Parathyroid adenoma (tissue), 2 donors: ENCODE data around the gene TENT4B.

Experiments used
- H2AFZ ChIP-seq: fragments of 300-600 bp; sonication (generic); one replicate; pipeline ENCODE4 v1.7.0; 2017; ENCODE audit warnings: antibody characterized with exemption, mild to moderate bottlenecking
- H3K27ac ChIP-seq: fragments of 300-600 bp; sonication (generic); one replicate; pipeline ENCODE4 v1.7.0; 2017
- H3K27me3 ChIP-seq: fragments of 300-600 bp; sonication (generic); one replicate; pipeline ENCODE4 v1.7.0; 2017; ENCODE audit warnings: low read length; ENCODE audit not compliant: control insufficient read depth, insufficient read depth
- H3K36me3 ChIP-seq: fragments of 300-600 bp; sonication (generic); one replicate; pipeline ENCODE4 v1.7.0; 2017; ENCODE audit warnings: low read length; ENCODE audit not compliant: control insufficient read depth, insufficient read depth
- H3K4me1 ChIP-seq: fragments of 300-600 bp; sonication (generic); one replicate; pipeline ENCODE4 v1.7.0; 2017; ENCODE audit warnings: control low read depth
- H3K4me2 ChIP-seq: fragments of 300-600 bp; sonication (generic); one replicate; pipeline ENCODE4 v1.7.0; 2017; ENCODE audit warnings: low read length
- H3K4me3 ChIP-seq: fragments of 300-600 bp; sonication (generic); one replicate; pipeline ENCODE4 v1.7.0; 2017; ENCODE audit warnings: low read depth, low read length
- H3K79me2 ChIP-seq: fragments of 300-600 bp; sonication (generic); one replicate; pipeline ENCODE4 v1.7.0; 2017; ENCODE audit warnings: control low read depth
- H3K9ac ChIP-seq: fragments of 300-600 bp; sonication (generic); one replicate; pipeline ENCODE4 v1.7.0; 2017; ENCODE audit warnings: mild to moderate bottlenecking
- H3K9me3 ChIP-seq: fragments of 300-600 bp; sonication (generic); one replicate; pipeline ENCODE4 v1.7.0; 2017; ENCODE audit warnings: low read length; ENCODE audit not compliant: control insufficient read depth
- CTCF ChIP-seq: fragments of 300-600 bp; sonication (generic); IDR thresholded peaks from one replicate; pipeline ENCODE4 v1.7.0; 2017; ENCODE audit warnings: antibody characterized with exemption, mild to moderate bottlenecking
- donor health status: primary hyperparathyroidism.

Gene TENT4B

GRCh38 chr16:50160495-50161164, 7.5 kb downstream of the TENT4B start:
- Histone ChIP-seq H3K27me3 (no peaks in the 10 kb centered on the region), H3K9me3 (no peaks in the 10 kb centered on the region), H3K27ac (no peak overlapping the region), H3K9ac (no peak overlapping the region), H3K4me2 (no peak overlapping the region), H3K36me3 (no peaks in the 10 kb centered on the region), H3K79me2 (peaks cover 37% of the 10 kb centered on the region), H3K4me1 (peaks cover 3% of the 10 kb centered on the region), H2AFZ (no peak overlapping the region), H3K4me3 (no peak overlapping the region)
- TF ChIP-seq CTCF, result no peak

- Histone ChIP-seq H3K9me3 (no peaks in the 10 kb centered on the region), H3K36me3 (no peaks in the 10 kb centered on the region), H3K4me1 (no peaks in the 10 kb centered on the region), H3K4me3 (no peak overlapping the region), H3K27me3 (no peaks in the 10 kb centered on the region), H3K9ac (no peak overlapping the region), H3K4me2 (no peak overlapping the region), H2AFZ (no peak overlapping the region), H3K79me2 (peaks cover 31% of the 10 kb centered on the region), H3K27ac (no peak overlapping the region)
- TF ChIP-seq CTCF, result no peak
Observed at GRCh38 chr16:50161950-50162349, 8.8 kb downstream of the TENT4B start.

- H2AFZ ChIP-seq, result no peak overlapping the region
- H3K9me3 ChIP-seq, result no peaks in the 10 kb centered on the region
- H3K27ac ChIP-seq, result no peak overlapping the region
- H3K4me2 ChIP-seq, result no peak overlapping the region
- no peak for TF ChIP-seq CTCF
- H3K36me3 ChIP-seq, result no peaks in the 10 kb centered on the region
- no peak overlapping the region for H3K4me3 ChIP-seq
- H3K27me3 ChIP-seq, result no peaks in the 10 kb centered on the region
- H3K79me2 ChIP-seq, result peaks cover 46% of the 10 kb centered on the region
- no peak overlapping the region for H3K9ac ChIP-seq
- H3K4me1 ChIP-seq, result peaks cover 4% of the 10 kb centered on the region
Observed at GRCh38 chr16:50165473-50165872, 12.4 kb downstream of the TENT4B start.

GRCh38 chr16:50166511-50167500, 13.7 kb downstream of the TENT4B start:
- Histone ChIP-seq H3K9me3 (no peaks in the 10 kb centered on the region), H3K4me1 (peaks cover 4% of the 10 kb centered on the region), H3K27me3 (no peaks in the 10 kb centered on the region), H3K27ac (no peak overlapping the region), H2AFZ (no peak overlapping the region), H3K4me3 (no peak overlapping the region), H3K79me2 (peaks cover 60% of the 10 kb centered on the region), H3K9ac (no peak overlapping the region), H3K4me2 (no peak overlapping the region), H3K36me3 (no peaks in the 10 kb centered on the region)
- no peak for TF ChIP-seq CTCF
